Myocyte (in vitro differentiated cells): Measurements from ENCODE around the gene COG6. TPM values are rescaled to one million over a fixed set of nuclear protein-coding genes. Genes with fewer than 3 reads are reported as not detected.

Experiments used
- DNase-seq: peaks from one replicate; pipeline ENCODE4 v3.0.0-alpha.2; 2012; ENCODE audit warnings: low read depth
- total RNA-seq: library from RNA; depleted of rRNA; stranded (reverse); fragments of >200 nt; gene quantifications from 2 replicates; pipeline ENCODE4 v1.2.3, GENCODE V29; 2014

Gene COG6
- total RNA-seq, 1 donor from 2014 or later, result 34.7 TPM

GRCh38 chr13:39676315-39676876 lies 20.9 kb downstream of the COG6 start:
- peak; percentile 58 for DNase-seq

- DNase-seq, result no peak
Observed at GRCh38 chr13:39682310-39682709, 26.8 kb downstream of the COG6 start.

GRCh38 chr13:39682788-39683187 lies 27.3 kb downstream of the COG6 start:
- peak; percentile 11 for DNase-seq

- DNase-seq, result peak; percentile 38
Observed at GRCh38 chr13:39684531-39685137, 29.2 kb downstream of the COG6 start.

GRCh38 chr13:39685652-39686051 lies 30.2 kb downstream of the COG6 start:
- no peak for DNase-seq

- no peak for DNase-seq
Observed at GRCh38 chr13:39688278-39688677, 32.8 kb downstream of the COG6 start.

- peak; percentile 71 for DNase-seq
Observed at GRCh38 chr13:39688699-39689405, 33.4 kb downstream of the COG6 start.

- DNase-seq, result no peak
Observed at GRCh38 chr13:39692660-39693438, 37.4 kb downstream of the COG6 start.

- DNase-seq, result no peak
Observed at GRCh38 chr13:39699274-39699673, 43.8 kb downstream of the COG6 start.

GRCh38 chr13:39712626-39713025 lies 57.2 kb downstream of the COG6 start:
- DNase-seq, result no peak

GRCh38 chr13:39729156-39729555 lies 73.7 kb downstream of the COG6 start:
- DNase-seq, result no peak

GRCh38 chr13:39734952-39735351 lies 79.5 kb downstream of the COG6 start:
- no peak for DNase-seq

- no peak for DNase-seq
Observed at GRCh38 chr13:39737047-39737446, 81.6 kb downstream of the COG6 start.

- no peak for DNase-seq
Observed at GRCh38 chr13:39740761-39741160, 85.3 kb downstream of the COG6 start.

GRCh38 chr13:39748961-39749360 lies 93.5 kb downstream of the COG6 start:
- DNase-seq, result no peak

GRCh38 chr13:39749528-39749927 lies 94.1 kb downstream of the COG6 start:
- no peak for DNase-seq

- no peak for DNase-seq
Observed at GRCh38 chr13:39751805-39752204, 96.3 kb downstream of the COG6 start.

- DNase-seq, result no peak
Observed at GRCh38 chr13:39760521-39760920, 105.1 kb downstream of the COG6 start.

- peak; percentile 88 for DNase-seq
Observed at GRCh38 chr13:39765801-39766463, 110.5 kb downstream of the COG6 start.

- DNase-seq, result no peak
Observed at GRCh38 chr13:39766464-39767158, 111.1 kb downstream of the COG6 start.
